Body of pancreas (tissue), 4 donors: ENCODE results near the gene MED27. TPM values are rescaled to one million over a fixed set of nuclear protein-coding genes. Genes with fewer than 3 reads are reported as not detected.

Source experiments
- ATAC-seq: fragments of 150-250 bp; one replicate; pipeline ENCODE4 v1.9.1; 2016
- DNase-seq, 4 donors: peaks; one replicate each; pipeline ENCODE4 v3.0.0-alpha.2; 2019
- H3K27ac ChIP-seq, 4 donors: fragments of 200-600 bp; sonication (generic); 1 replicate in 3 of 4; 2 replicates in 1 of 4; pipeline versions ENCODE4 v1.5.1 to v1.6.1; 2016 to 2019; ENCODE audit warnings: mild to moderate bottlenecking in 1 of 4, mixed read lengths in 1 of 4, moderate library complexity in 1 of 4
- H3K27me3 ChIP-seq, 2 donors: fragments of 200-600 bp; sonication (generic); one replicate each; pipeline ENCODE4 v1.6.0; 2016; ENCODE audit warnings: mild to moderate bottlenecking in 1 of 2
- H3K36me3 ChIP-seq, 2 donors: fragments of 200-600 bp; sonication (generic); replicated peaks in 1 of 2; 2 replicates each; pipeline ENCODE4 v1.5.1; 2016; ENCODE audit warnings: low read depth in 2 of 2; ENCODE audit not compliant: insufficient read depth in 1 of 2
- H3K4me1 ChIP-seq: fragments of 200-600 bp; sonication (generic); one replicate; pipeline ENCODE4 v1.6.0; 2016
- H3K4me3 ChIP-seq, 2 donors: fragments of 200-600 bp; sonication (generic); 1 replicate in 1 of 2; 2 replicates in 1 of 2; pipeline ENCODE4 v1.5.1; 2016 to 2019
- H3K9me3 ChIP-seq, 3 donors: fragments of 200-600 bp; sonication (generic); 1 replicate in 2 of 3; 2 replicates in 1 of 3; pipeline ENCODE4 v1.5.1; 2016
- CTCF ChIP-seq, 7 experiments: fragments of 450-650 bp in 4 of 7; fragments of 200-600 bp in 3 of 7; sonication (generic) in 3 of 7; IDR thresholded peaks; one replicate each; pipeline ENCODE4 v1.5.1; 2016 to 2019; ENCODE audit warnings: antibody characterized with exemption in 7 of 7
- POLR2A ChIP-seq, 3 donors: fragments of 450-650 bp; IDR thresholded peaks; one replicate each; pipeline ENCODE4 v1.6.1; 2016; ENCODE audit warnings: antibody characterized with exemption in 3 of 3, mild to moderate bottlenecking in 2 of 3
- WGBS, 2 donors: methylation state at CpG; one replicate each; pipeline ENCODE4 v1.1.5; 2017; 5-methylcytosine and 5-hydroxymethylcytosine counted together
- intact Hi-C: fragments of 100-400 bp; cut with DNase I; formaldehyde crosslinking; loops from one replicate; pipeline ENCODE4 v1.15.1; 2023
- total RNA-seq, 2 donors: library from RNA; depleted of rRNA; stranded (reverse); fragments of >200 nt; gene quantifications; one replicate each; pipeline ENCODE4 v1.1.0, GENCODE V29; 2016

The MED27 gene
- total RNA-seq, 2 donors from 2014 or later = 3.4 to 11.5 TPM

DNA sequence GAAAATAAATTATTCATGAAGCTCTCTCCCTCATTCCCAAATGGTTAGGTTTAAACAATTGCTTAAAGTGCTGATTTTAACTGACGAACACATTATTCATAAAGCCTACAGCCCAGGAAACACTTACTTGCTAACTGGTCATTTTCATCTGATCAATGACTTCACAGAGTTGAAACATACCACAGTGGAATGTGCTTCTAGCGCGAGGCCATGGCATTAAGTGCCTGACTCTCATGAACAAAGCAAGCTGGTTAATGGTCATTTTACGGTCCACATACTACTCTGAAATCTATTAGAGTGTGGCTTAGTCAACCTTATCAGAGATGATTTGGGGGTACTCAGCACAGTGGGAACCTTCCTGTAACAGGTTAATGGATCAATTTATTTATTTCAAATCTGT, 114.6 kb downstream of the MED27 start:
- H3K27me3 ChIP-seq = no peaks in the 10 kb centered on the region
- H3K4me3 ChIP-seq = no peak overlapping the region
- 82 to 89% methylated on average over 4 of the region's 4 CpGs for WGBS, 2 donors
- H3K36me3 ChIP-seq = no peaks in the 10 kb centered on the region
- TF ChIP-seq CTCF (IDR thresholded peaks at IDR 0.05) (no peak), POLR2A (IDR thresholded peaks at IDR 0.05) (no peak)
- no peak for DNase-seq
- intact Hi-C loops = no loop called here
- H3K9me3 ChIP-seq = no peaks in the 10 kb centered on the region
- ATAC-seq = no peak
- no peaks in the 10 kb centered on the region for H3K4me1 ChIP-seq
- no peak overlapping the region for H3K27ac ChIP-seq

- H3K4me1 ChIP-seq = no peaks in the 10 kb centered on the region
- H3K36me3 ChIP-seq = no peaks in the 10 kb centered on the region
- H3K4me3 ChIP-seq = no peak overlapping the region
- no peaks in the 10 kb centered on the region for H3K27me3 ChIP-seq
- no peaks in the 10 kb centered on the region for H3K9me3 ChIP-seq
- TF ChIP-seq CTCF (IDR thresholded peaks at IDR 0.05) = no peak
- TF ChIP-seq POLR2A (IDR thresholded peaks at IDR 0.05) = no peak
- no peak for ATAC-seq
- WGBS, 2 donors = 84 to 89% methylated on average over 12 of the region's 12 CpGs
- intact Hi-C loops = no loop called here
- H3K27ac ChIP-seq = no peak overlapping the region
- no peak for DNase-seq
Measured at GRCh38 chr9:131963072-131964030, 116.3 kb downstream of the MED27 start.

GRCh38 chr9:131961496-131961880, 118.2 kb downstream of the MED27 start:
- H3K9me3 ChIP-seq = no peaks in the 10 kb centered on the region
- no peak overlapping the region for H3K4me3 ChIP-seq
- no peaks in the 10 kb centered on the region for H3K4me1 ChIP-seq
- no peaks in the 10 kb centered on the region for H3K27me3 ChIP-seq
- TF ChIP-seq POLR2A (IDR thresholded peaks at IDR 0.05) (no peak), CTCF (IDR thresholded peaks at IDR 0.05) (no peak)
- H3K36me3 ChIP-seq = no peaks in the 10 kb centered on the region
- H3K27ac ChIP-seq = no peak overlapping the region
- DNase-seq = no peak
- intact Hi-C loops = no loop called here
- WGBS, 2 donors = 86 to 98% methylated on average over 6 of the region's 6 CpGs
- no peak for ATAC-seq

GRCh38 chr9:131960851-131961495, 118.7 kb downstream of the MED27 start:
- Histone ChIP-seq H3K27me3 (no peaks in the 10 kb centered on the region), H3K4me3 (no peak overlapping the region), H3K36me3 (no peaks in the 10 kb centered on the region), H3K9me3 (no peaks in the 10 kb centered on the region), H3K4me1 (no peaks in the 10 kb centered on the region), H3K27ac (no peak overlapping the region)
- ATAC-seq (no peak), DNase-seq (no peak)
- WGBS, 2 donors = 73 to 74% methylated on average over 12 of the region's 12 CpGs
- TF ChIP-seq POLR2A (IDR thresholded peaks at IDR 0.05) (no peak), CTCF (IDR thresholded peaks at IDR 0.05) (no peak)
- intact Hi-C loops = no loop called here
